Measurements from ENCODE around the gene DCDC2. TPM values are rescaled to one million over a fixed set of nuclear protein-coding genes. Genes with fewer than 3 reads are reported as not detected.
"Not testable (repeated sequence)": the region's sequence is repeated elsewhere in the genome, so short reads cannot be mapped to it uniquely, and the experiment has no call there.

The DCDC2 gene
- total RNA-seq, 1 experiment from 2014 or later: not detected

DNA sequence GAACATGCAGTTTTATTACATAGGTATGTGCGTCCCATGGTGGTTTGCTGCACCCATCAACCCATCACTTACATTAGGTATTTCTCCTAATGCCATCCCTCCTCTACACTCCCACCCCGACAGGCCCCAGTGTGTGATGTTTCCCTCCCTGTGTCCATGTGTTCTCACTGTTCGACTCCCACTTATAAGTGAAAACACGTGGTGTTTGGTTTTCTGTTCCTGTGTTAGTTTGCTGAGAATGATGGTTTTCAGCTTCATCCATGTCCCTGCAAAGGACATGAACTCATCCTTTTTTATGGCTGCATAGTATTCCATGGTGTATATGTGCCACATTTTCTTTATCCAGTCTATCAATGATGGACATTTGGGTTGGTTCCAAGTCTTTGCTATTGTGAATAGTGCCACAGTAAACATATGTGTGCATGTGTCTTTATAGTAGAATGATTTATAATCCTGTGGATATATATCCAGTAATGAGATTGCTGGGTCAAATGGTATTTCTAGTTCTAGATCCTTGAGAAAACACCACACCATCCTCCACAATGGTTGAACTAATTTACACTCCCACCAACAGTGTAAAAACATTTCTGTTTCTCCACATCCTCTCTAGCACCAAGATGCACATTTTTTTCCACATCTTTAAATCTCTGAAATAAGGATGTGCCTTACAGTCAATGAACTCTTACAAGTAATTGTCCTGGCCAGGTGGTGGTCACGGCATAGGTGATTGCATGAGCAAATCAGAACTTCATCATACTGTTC is 26.7 kb upstream of the DCDC2 start:
- not testable (repeated sequence) for DNase-seq, H3K9me3 ChIP-seq, H3K36me3 ChIP-seq, H3K27me3 ChIP-seq, H3K4me3 ChIP-seq

DNA sequence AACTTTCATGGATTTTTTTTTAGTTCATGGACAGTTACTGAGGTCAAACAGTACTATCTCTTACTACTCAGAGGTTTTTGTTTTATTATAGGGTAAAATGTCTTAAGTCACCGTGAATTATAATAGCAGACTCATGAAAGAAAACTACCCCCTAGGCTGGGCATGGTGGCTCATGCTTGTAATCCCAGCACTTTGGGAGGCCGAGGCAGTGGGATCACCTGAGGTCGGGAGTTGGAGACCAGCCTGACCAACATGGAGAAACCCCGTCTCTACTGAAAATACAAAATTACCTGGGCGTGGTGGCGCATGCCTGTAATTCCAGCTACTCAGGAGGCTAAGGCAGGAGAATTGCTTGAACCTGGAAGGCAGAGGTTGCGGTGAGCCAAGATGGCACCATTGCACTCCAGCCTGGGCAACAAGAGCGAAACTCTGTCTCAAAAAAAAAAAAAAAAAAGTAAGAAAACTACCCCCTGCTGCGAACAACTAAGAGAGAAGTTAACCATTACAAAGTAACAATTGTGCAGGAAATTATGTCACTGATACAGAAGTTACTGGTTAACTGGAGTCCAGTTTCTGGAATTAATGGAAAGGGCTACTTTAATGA is 25.1 kb upstream of the DCDC2 start:
- H3K27me3 ChIP-seq, H3K4me3 ChIP-seq, H3K36me3 ChIP-seq, H3K9me3 ChIP-seq, DNase-seq: not testable (repeated sequence)

DNA sequence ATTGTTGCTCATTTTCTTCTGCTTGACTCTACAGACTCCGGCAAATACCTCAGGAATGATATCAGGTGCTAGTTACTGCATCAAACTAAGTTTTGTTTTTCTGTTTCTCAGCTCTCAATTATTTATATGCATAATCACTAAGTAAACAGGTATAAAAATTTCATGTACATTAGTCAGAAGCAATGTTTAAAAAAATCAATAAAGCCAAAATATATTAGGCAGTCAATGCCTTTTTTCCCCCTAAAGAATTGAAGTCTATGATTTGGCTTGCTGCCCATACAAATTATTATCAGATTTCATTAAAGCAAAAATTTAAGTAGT is 24.3 kb upstream of the DCDC2 start:
- H3K4me3 ChIP-seq: no peak overlapping the region
- no peaks in the 10 kb centered on the region for H3K27me3 ChIP-seq
- no peak for DNase-seq
- H3K36me3 ChIP-seq: no peaks in the 10 kb centered on the region
- no peaks in the 10 kb centered on the region for H3K9me3 ChIP-seq

DNA sequence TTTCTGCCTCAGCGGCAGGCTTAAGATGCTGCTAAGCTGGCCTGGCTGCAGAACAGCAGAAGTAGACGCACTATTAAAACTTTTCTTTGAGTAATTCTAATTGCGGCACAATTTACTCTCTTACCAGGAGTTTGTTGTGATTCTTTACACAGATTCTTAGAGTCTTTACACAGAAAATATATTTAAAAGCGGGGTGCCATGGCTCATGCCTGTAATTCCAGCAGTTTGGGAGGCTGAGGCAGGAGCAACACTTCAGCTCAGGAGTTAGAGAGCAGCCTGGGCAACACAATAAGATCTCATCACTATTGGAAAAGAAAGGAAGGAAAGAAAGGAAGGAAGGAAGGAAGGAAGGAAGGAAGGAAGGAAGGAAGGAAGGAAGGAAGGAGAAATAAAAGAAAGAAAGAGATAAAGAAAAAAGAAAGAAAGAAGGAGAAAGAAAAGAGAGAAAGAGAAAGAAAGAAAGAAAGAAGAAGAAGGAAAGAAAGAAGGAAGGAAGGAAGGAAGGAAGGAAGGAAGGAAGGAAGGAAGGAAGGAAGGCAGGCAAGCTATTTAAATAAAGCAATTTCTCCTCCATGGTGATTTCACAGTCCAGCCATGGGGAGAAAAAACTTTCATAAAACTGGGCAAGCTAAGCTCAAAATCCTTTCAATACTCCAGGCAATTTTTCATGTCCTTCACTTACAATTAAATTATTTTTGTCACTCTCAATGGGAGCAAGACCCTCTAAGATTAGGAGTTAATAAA is 23.8 kb upstream of the DCDC2 start:
- Histone ChIP-seq H3K9me3 (no peaks in the 10 kb centered on the region), H3K27me3 (no peaks in the 10 kb centered on the region), H3K4me3 (no peak overlapping the region), H3K36me3 (no peaks in the 10 kb centered on the region)
- no peak for DNase-seq

DNA sequence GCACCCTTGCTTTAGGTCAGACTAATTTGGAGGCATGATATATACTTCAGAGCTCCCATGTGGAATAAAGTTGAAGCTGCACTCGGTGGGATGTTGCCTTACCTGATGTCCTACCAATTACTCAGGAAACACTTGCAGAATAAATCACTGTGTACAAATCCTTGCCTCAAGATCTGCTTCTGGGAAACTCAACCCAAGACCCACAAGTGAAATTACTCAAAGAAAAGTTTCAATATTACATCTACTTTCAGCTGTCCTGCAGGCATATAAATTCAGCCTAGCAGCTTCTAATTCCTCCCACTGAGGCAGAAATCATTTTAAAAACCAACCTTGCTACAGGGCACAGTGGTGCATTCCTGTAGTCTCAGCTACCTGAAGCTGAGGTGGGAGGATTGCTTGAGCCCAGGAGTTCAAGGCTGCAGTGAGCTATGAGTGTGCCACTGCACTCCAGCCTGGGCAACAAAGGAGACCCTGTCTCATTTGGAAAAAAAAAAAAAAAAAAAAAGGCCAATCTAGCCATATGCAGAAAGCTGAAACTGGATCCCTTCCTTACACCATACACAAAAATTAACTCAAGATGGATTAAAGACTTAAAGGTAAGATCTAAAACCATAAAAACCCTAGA is 20.7 kb upstream of the DCDC2 start:
- H3K4me3 ChIP-seq: no peak overlapping the region
- no peaks in the 10 kb centered on the region for H3K36me3 ChIP-seq
- no peaks in the 10 kb centered on the region for H3K9me3 ChIP-seq
- no peak for DNase-seq
- no peaks in the 10 kb centered on the region for H3K27me3 ChIP-seq

DNA sequence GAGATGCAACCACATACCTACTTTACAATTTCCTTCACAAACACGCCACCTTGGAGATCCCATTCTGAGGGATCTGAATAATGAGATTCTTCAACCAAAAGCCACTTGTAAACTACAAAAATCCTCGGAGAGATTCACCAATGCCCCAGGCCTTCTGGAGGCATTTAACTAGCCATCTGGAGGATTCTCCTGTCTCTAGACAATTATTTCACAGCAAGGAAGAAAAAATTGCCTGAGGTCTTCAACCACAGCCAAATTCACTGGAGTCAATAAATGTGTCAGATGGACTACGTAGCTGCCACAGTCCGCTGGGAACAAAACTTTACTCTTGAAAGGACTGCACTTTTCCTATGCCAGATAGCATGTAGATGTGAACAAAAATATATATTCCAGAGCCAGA is 19.0 kb upstream of the DCDC2 start:
- DNase-seq: no peak
- no peaks in the 10 kb centered on the region for H3K27me3 ChIP-seq
- H3K36me3 ChIP-seq: no peaks in the 10 kb centered on the region
- H3K4me3 ChIP-seq: no peak overlapping the region
- no peaks in the 10 kb centered on the region for H3K9me3 ChIP-seq

DNA sequence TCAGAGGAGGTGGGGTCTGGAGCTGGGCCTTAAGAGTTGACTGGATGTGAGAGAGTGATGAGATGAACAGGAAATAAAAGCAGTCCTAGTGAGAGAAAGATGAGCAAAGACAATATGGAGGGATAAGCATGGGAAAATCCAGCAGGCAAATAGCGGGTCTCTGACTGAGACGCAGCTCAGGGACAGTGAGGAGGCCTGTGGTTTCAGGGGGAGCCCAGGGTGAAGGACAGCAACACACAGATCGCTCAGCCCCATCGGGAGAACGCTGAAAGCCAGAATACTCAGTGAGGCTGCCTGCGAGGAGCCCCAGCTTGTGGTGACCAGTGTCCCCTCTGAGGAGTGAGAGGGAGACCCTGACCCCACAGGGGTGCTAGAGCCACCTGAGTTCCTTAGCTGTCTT is 16.8 kb upstream of the DCDC2 start:
- Histone ChIP-seq H3K9me3 (no peaks in the 10 kb centered on the region), H3K27me3 (no peaks in the 10 kb centered on the region), H3K36me3 (no peaks in the 10 kb centered on the region), H3K4me3 (no peak overlapping the region)
- DNase-seq: no peak

DNA sequence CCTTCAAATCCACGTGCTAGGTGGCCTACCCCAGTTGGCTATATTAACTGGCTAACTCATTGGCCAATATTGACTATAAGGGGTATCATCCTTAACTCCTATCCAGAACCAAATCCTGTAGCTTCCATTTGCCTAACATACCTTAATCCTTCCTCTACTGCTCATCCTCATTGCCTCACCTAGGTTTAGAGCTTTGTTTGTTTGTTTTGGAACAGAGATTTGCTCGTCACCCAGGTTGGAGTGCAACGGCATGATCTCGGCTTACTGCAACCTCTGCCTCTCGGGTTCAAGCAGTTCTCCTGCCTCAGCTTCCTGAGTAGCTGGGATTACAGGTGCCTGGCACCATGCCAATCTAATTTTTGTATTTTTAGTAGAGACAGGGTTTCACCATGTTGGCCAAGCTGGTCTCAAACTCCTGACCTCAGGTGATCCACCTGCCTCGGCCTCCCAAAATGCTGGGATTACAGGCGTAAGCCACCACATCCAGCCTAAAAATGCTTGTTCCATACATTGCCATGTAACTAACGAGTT is 7.3 kb upstream of the DCDC2 start:
- H3K9me3 ChIP-seq, H3K36me3 ChIP-seq, H3K27me3 ChIP-seq, DNase-seq, H3K4me3 ChIP-seq: not testable (repeated sequence)

DNA sequence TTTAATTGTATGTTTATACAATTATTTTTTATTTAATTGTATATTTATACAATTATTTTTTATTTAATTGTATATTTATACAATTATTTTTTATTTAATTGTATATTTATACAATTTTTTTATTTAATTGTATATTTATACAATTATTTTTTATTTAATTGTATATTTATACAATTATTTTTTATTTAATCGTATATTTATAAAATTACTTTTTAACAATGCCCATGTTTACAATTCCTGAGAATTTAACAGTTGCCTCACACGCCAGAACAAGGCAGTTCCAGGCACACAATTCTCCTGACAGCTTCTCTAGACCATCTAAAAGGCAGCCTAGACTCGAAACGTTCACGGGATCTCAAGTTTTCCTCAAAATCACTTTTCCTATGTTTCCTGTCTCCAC is 4.5 kb upstream of the DCDC2 start:
- H3K27me3 ChIP-seq, H3K36me3 ChIP-seq, H3K4me3 ChIP-seq, H3K9me3 ChIP-seq, DNase-seq: not testable (repeated sequence)

DNA sequence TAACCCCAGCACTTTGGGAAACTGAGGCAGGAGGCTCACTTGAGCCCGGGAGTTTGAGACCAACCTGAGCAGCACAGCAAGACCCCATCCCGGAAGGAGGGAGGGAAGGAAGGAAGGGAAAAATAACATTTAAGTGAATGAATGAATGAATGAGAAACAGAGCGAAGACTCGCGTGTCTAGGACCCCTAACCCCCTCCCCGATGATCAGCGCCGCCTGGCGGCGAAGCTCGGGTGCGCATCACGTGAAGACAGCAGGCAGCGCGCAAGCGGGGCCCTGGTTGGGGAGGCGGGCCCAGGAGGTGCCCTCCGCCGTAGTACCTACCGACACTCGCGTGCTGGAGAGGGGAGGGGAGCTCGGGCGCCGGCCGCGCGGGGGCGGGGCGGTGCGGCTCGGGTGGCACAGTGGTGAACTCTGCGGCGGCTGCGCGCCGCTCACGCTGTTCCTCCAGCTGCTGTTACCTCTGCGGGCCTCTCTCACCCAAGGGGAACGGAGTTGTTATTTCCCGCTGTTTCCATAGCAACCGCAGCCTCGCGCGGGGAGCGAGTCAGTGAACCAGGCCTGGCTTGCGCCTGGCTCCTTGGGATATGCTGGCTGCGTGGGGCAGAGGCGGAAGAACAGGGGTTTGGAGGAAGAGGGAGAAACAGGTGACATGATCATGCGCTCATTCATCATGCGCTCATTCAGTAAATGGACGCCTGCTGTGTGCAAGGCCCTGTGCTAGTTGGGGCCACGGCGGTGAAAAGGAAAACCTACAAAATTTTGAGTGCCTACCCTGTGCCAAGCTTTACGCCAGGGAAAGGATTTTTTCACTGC is 2.0 kb upstream of the DCDC2 start:
- H3K27me3 ChIP-seq: peaks cover 2% of the 10 kb centered on the region
- H3K36me3 ChIP-seq: no peaks in the 10 kb centered on the region
- no peaks in the 10 kb centered on the region for H3K9me3 ChIP-seq
- peak; percentile 73 for DNase-seq
- peak overlapping the region; percentile 42 for H3K4me3 ChIP-seq

DNA sequence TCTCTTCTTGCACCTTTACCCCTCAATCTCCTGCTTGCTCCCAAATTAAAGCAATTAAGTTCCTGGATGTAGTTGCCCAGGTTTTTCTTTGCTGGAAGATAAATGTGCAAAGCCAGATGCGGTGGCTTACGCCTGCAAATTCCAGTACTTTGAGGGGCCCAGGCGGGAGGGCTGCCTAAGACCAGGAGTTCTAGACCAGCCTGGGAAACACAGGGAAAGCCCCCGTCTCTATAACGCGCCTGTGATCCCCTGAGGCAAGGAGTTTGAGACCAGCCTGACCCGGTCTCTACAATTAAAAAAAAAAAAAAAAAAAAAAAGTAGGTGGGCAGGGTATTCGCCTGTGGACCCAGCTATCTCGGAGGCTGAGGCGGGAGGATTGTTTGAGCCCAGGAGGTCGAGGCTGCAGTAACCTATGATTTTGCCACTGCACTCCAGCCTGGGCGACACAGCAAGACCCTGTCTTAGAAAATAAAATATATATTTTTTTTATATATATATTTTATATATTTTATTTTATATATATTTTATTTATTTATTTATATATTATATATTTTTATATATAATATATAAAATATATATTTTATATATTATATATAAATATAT is 461 bp upstream of the DCDC2 start:
- Histone ChIP-seq H3K27me3 (peaks cover 2% of the 10 kb centered on the region), H3K9me3 (no peaks in the 10 kb centered on the region), H3K36me3 (no peaks in the 10 kb centered on the region), H3K4me3 (no peak overlapping the region)
- DNase-seq: no peak

DNA sequence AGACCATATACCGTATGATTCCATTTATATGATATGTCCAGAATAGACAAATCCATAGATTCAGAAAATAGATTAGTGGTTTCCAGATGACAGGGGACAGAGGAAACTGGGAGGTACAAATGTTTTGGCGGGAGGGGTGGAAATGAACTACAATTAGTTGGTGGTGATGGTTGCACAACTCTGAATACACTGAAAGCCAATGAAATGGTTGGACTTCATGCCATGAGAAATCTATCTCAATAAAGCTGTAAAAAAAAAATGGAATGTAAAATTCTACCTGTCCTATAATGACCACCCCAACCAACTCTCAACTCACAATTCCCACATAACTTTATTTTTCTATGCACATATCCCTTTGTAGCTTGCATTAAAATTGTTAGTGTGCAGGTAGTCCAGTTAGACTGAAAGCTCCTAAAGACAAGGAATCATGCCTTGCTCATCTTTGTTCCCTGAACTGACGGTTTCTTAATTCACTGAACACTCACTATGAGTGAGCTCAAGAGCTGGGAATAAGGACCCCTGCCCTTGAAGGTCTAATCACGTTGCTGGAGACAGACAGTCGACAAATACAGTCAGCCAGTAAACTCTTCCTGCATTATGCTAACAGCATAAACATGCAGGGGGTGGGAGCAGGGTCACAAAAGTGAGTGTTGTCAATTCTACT is 1.4 kb downstream of the DCDC2 start:
- H3K4me3 ChIP-seq: no peak overlapping the region
- no peak for DNase-seq
- H3K36me3 ChIP-seq: no peaks in the 10 kb centered on the region
- peaks cover 2% of the 10 kb centered on the region for H3K27me3 ChIP-seq
- H3K9me3 ChIP-seq: no peaks in the 10 kb centered on the region

DNA sequence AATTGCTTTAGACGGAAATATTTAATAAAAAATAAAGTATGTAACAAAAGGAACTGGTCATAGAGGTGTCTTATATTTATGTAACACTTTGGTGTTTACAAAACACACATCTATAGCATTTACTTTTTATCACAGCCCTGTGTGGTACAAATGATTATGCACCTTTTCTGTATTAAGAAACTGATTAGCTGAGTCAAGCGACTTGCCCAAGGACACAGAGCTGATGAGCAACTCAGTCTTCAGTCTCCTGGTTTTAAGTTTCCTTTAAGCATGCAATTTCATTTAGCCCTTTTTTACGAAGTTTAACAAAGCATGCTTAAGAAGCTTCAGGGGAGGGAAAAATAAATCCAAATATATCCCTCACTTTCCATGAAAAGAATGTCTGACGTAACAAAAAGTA is 2.5 kb downstream of the DCDC2 start:
- no peak overlapping the region for H3K4me3 ChIP-seq
- no peaks in the 10 kb centered on the region for H3K9me3 ChIP-seq
- no peak for DNase-seq
- peaks cover 2% of the 10 kb centered on the region for H3K27me3 ChIP-seq
- no peaks in the 10 kb centered on the region for H3K36me3 ChIP-seq

DNA sequence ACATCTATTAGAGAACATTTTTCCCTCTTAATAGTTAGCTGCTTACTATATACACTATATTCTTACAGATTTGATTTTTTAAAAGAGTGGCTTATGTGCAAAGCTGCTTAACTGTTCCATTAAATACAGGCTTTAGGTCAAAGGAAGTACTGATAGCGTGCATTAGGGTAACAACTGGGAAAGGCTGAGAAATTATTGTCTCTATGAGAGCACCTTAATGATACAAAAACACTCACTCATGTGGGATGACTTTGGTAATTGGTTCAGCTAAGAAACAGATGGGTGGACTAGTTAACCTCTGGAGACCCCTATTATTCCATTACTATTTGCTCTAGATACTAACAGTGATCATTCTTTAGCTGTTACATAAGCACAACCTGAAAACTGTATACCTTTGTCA is 4.0 kb downstream of the DCDC2 start:
- no peak for DNase-seq

DNA sequence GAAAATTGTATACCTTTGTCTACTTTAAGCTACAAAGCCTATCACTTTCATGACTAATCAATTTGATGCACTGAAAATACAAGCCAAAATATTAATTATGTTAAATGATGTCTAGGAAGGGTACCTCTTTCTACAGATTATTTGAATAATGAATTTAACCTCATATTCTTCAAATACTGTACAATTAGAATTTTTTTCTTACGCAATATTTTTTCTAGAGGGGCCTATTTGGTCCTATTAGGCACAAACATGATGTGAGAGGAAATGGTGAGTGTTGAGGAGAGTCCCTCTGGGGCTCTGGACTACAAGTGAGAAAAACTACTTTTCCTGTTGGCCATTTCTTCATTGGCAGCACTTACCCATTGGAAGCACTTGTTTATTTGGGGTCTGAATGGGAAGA is 5.4 kb downstream of the DCDC2 start:
- no peak for DNase-seq
- H3K9me3 ChIP-seq: no peaks in the 10 kb centered on the region
- peaks cover 2% of the 10 kb centered on the region; the same call in 1 of the 2 replicates for H3K27me3 ChIP-seq
- no peak overlapping the region for H3K4me3 ChIP-seq
- no peaks in the 10 kb centered on the region for H3K36me3 ChIP-seq

More for the DNA sequence above, 4.0 kb downstream of the DCDC2 start:
- Histone ChIP-seq H3K4me3 (no peak overlapping the region), H3K36me3 (no peaks in the 10 kb centered on the region), H3K9me3 (no peaks in the 10 kb centered on the region), H3K27me3 (peaks cover 2% of the 10 kb centered on the region)

DNA sequence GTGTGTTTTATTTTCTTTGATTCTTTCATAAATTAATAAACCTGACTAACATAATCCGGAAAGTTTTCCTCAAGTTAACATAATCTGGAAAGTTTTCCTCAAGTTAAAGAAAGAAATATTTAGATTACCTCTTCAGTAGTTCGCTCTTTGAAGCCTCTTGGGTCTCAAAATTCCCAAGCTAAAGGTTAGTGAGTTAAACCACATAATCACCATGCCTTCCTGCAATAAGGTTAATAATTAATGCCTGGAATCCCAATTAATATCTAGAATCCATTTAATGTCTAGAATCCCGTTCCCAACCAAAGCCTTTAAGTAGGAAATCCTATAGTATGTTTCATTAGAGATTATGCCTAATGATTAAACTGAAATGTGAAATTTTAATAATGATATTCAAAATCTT is 12.9 kb downstream of the DCDC2 start:
- DNase-seq: no peak
- H3K27me3 ChIP-seq: no peaks in the 10 kb centered on the region
- no peaks in the 10 kb centered on the region for H3K36me3 ChIP-seq
- H3K4me3 ChIP-seq: no peak overlapping the region
- H3K9me3 ChIP-seq: no peaks in the 10 kb centered on the region
